Activated CD4-positive, alpha-beta T cell treated with anti-CD3 and anti-CD28 coated beads, Interleukin-2, amount 10 ng/mL, durations not matched to agents 7 days and 5 days (primary cell): Measurements from ENCODE around the gene FUNDC1. TPM values are rescaled to one million over a fixed set of nuclear protein-coding genes. Genes with fewer than 3 reads are reported as not detected.
"Not testable (repeated sequence)": the region's sequence is repeated elsewhere in the genome, so short reads cannot be mapped to it uniquely, and the experiment has no call there.

ENCODE experiments used
- CTCF ChIA-PET: fragments of 350-600 bp; sonication (Branson Sonifier 250); formaldehyde crosslinking; loops from one replicate; lab custom pipeline; 2021; ENCODE audit warnings: antibody characterized with exemption; lab: Charles Lee
- POLR2A ChIA-PET: fragments of 350-600 bp; sonication (Branson Sonifier 250); formaldehyde crosslinking; loops from one replicate; lab custom pipeline; 2021; ENCODE audit warnings: antibody characterized with exemption; lab: Charles Lee
- DNase-seq: peaks from one replicate; pipeline ENCODE4 v3.0.0-alpha.2; 2020
- H3K27ac Mint-ChIP-seq: one replicate; pipeline ENCODE4 v1.8.0; 2021; ENCODE audit warnings: mild to moderate bottlenecking, moderate library complexity, mixed read lengths
- H3K27me3 Mint-ChIP-seq: one replicate; pipeline ENCODE4 v1.8.0; 2021; ENCODE audit warnings: mixed read lengths
- H3K36me3 Mint-ChIP-seq: one replicate; pipeline ENCODE4 v1.8.0; 2021; ENCODE audit warnings: low read depth, mixed read lengths
- H3K4me1 Mint-ChIP-seq: one replicate; pipeline ENCODE4 v1.8.0; 2021; ENCODE audit warnings: mixed read lengths
- H3K4me3 Mint-ChIP-seq: one replicate; pipeline ENCODE4 v1.8.0; 2021; ENCODE audit warnings: mild to moderate bottlenecking, moderate library complexity, mixed read lengths
- H3K9me3 Mint-ChIP-seq: one replicate; pipeline ENCODE4 v1.8.0; 2021; ENCODE audit warnings: mixed read lengths
- total RNA-seq, 2 experiments: library from RNA; stranded (reverse); gene quantifications; one replicate each; pipeline ENCODE4 v1.2.3, GENCODE V29; 2021

FUNDC1 gene
- total RNA-seq, result 10 to 100 TPM; 10.2 to 12.8 TPM

DNA sequence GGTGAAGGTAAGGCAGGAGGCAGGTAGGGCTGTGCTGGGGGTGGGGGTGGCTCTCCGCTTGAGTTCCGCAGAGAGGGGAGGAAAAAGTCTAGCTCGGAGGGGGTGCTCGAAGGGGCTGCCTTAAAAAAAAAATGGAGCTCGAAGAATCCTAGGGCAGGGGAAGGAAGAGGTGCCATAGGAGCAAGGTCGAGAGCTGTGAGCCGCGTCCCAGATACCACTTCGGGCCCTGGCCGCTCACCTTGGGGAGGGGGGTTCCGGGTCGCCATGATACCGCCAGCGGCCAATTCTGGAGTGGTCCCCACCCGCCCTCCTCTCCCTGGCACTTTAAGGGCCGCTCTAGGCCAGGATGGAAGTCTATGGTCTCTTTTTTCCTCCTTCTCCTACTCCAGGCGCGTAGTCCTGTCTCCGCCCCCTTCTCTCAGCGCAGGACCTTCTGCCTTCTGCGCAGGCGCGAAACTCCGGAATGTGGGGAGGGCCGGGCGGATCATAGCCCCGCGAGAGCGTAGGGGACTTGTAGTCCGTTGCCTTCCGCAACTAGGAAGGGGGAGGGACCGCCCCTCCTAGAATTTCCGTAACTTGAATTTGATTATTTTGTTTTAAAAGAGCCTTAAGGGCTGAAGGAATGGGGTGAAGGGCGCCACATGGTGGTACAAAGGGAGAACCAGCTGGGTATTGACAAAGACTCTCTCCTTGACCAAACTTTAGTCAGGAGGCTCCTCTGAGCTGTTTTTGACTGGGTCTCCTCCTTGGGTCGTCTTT is at the start of gene FUNDC1:
Gene FUNDC1 (minus strand): TSS at position 293 of the 759 bp plus-strand sequence. CDS start 27 bp downstream, at position 266.
- Mint-ChIP-seq H3K9me3 (no peaks in the 10 kb centered on the region), H3K27ac (peak within 1 kb of the TSS; percentile 95)
- POLR2A ChIA-PET, result no interaction called here

DNA sequence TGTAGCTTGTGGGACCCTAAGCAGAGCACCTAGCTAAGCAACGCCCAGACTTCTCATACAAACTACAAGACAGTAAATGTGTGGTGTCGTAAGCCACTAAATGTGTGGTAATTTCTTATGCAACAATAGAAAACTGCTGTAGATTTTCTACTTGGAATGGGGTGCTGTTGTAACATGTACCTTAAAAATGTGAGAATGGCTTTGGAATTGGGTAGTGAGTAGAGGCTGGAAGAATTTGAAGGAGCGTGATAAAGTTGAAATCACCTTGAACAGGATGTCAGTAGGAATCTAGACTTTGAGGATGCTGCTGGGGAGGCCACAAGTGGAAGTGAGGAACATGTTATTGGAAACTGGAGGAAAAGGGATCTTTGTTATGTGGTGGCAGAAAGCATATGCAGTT is 43.2 kb upstream of the FUNDC1 start:
- POLR2A ChIA-PET, result no interaction called here
- CTCF ChIA-PET, result no interaction called here

More for the DNA sequence above, at the start of gene FUNDC1:
- no peaks in the 10 kb centered on the region for H3K27me3 Mint-ChIP-seq
- H3K4me1 Mint-ChIP-seq, result peaks cover 22% of the 10 kb centered on the region
- CTCF ChIA-PET, result interaction anchor here (0.5 kb wide), 1 partner anchor 81 kb away, joined by 5 read pairs; no protein-coding TSS in a partner anchor
- H3K4me3 Mint-ChIP-seq, result peak within 1 kb of the TSS; percentile 89
- DNase-seq, result peak; percentile 91
- peaks cover 8% of the 10 kb centered on the region for H3K36me3 Mint-ChIP-seq

GRCh38 chrX:44580466-44580865 is 37.8 kb upstream of the FUNDC1 start:
- no peak for DNase-seq
- ChIA-PET POLR2A (no interaction called here), CTCF (no interaction called here)
- Mint-ChIP-seq H3K27ac (no peak overlapping the region), H3K4me1 (no peaks in the 10 kb centered on the region), H3K36me3 (no peaks in the 10 kb centered on the region), H3K27me3 (no peaks in the 10 kb centered on the region), H3K4me3 (no peak overlapping the region), H3K9me3 (peaks cover 3% of the 10 kb centered on the region)

More for the DNA sequence above, 43.2 kb upstream of the FUNDC1 start:
- no peak for DNase-seq
- Mint-ChIP-seq H3K4me3 (no peak overlapping the region), H3K27ac (no peak overlapping the region), H3K4me1 (no peaks in the 10 kb centered on the region), H3K36me3 (no peaks in the 10 kb centered on the region), H3K27me3 (no peaks in the 10 kb centered on the region), H3K9me3 (peaks cover 3% of the 10 kb centered on the region)

DNA sequence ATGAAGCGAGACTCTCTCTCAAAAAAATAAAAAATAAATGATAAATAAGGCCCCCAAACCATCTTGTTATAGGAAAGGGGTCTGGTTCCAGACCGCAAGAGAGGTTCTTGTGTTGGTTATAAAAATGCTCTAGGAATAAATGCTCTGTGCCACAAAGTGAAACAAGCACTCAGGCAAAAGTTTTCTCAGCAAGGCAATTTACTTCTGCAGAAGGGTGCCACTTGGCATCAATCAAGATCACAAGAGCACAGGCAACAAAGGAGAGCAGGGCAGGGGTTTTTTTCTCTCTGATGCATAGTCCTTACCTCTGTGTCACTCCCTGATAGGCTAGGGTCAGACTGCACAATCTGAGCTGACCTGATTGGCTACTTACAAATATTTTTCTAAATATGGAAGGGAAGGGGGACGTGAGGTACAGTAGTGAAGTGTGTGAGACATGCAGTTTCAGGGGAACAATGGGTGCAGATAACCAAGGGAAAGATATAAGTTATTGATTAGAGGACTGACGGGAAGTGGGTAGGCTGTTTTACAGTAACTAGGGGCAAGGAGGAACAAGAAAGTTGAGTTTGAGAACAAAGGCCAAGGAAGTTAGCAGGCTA is 29.8 kb upstream of the FUNDC1 start:
- CTCF ChIA-PET, result interaction anchor here (0.6 kb wide), 1 partner anchor 240 kb away, joined by 3 read pairs; no protein-coding TSS in a partner anchor
- H3K27me3 Mint-ChIP-seq, result no peaks in the 10 kb centered on the region
- no peaks in the 10 kb centered on the region for H3K36me3 Mint-ChIP-seq
- no peak for DNase-seq
- H3K4me3 Mint-ChIP-seq, result no peak overlapping the region
- H3K9me3 Mint-ChIP-seq, result peaks cover 8% of the 10 kb centered on the region
- no peak overlapping the region for H3K27ac Mint-ChIP-seq
- H3K4me1 Mint-ChIP-seq, result no peaks in the 10 kb centered on the region
- POLR2A ChIA-PET, result no interaction called here

GRCh38 chrX:44570522-44570921 is 27.9 kb upstream of the FUNDC1 start:
- Mint-ChIP-seq H3K36me3 (no peaks in the 10 kb centered on the region), H3K9me3 (peaks cover 8% of the 10 kb centered on the region), H3K4me3 (no peak overlapping the region), H3K27me3 (no peaks in the 10 kb centered on the region), H3K4me1 (no peaks in the 10 kb centered on the region), H3K27ac (no peak overlapping the region)
- CTCF ChIA-PET, result interaction anchor here (0.6 kb wide), 1 partner anchor 119 kb away, joined by 3 read pairs; no protein-coding TSS in a partner anchor
- no peak for DNase-seq
- POLR2A ChIA-PET, result no interaction called here

- no peaks in the 10 kb centered on the region for H3K4me1 Mint-ChIP-seq
- no peak overlapping the region for H3K27ac Mint-ChIP-seq
- CTCF ChIA-PET, result interaction anchor here (0.6 kb wide), 1 partner anchor 218 kb away, joined by 3 read pairs; no protein-coding TSS in a partner anchor
- H3K27me3 Mint-ChIP-seq, result no peaks in the 10 kb centered on the region
- no peak for DNase-seq
- no peaks in the 10 kb centered on the region for H3K36me3 Mint-ChIP-seq
- POLR2A ChIA-PET, result no interaction called here
- peaks cover 6% of the 10 kb centered on the region for H3K9me3 Mint-ChIP-seq
- H3K4me3 Mint-ChIP-seq, result no peak overlapping the region
These were observed 26.5 kb upstream of the FUNDC1 start for GRCh38 chrX:44569122-44569521.

DNA sequence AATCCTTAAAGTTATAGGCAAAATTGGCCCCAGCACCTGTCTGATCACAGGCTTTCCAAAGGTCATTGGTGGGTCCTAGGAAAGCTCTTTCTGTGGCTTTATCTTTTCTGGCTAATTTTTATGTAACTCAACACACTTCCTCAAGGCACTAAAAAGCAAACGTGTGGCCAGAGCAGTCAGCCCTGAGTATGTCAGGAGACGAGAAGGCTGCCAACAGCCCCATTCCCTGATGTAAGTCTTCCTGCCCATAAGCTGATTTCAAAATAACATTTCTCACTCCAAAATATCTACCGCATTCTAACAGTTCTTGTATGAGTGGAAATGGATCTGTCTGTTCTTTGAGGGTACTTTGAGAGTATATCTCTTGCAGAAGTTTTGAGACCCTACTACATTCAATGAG is 25.5 kb upstream of the FUNDC1 start:
- ChIA-PET CTCF (no interaction called here), POLR2A (no interaction called here)
- no peak for DNase-seq
- Mint-ChIP-seq H3K27me3 (no peaks in the 10 kb centered on the region), H3K27ac (no peak overlapping the region), H3K9me3 (peaks cover 6% of the 10 kb centered on the region), H3K4me1 (no peaks in the 10 kb centered on the region), H3K36me3 (no peaks in the 10 kb centered on the region), H3K4me3 (no peak overlapping the region)

- H3K4me3 Mint-ChIP-seq, POLR2A ChIA-PET, H3K9me3 Mint-ChIP-seq, H3K27ac Mint-ChIP-seq, H3K4me1 Mint-ChIP-seq, DNase-seq, CTCF ChIA-PET, H3K36me3 Mint-ChIP-seq, H3K27me3 Mint-ChIP-seq: not testable (repeated sequence)
These were observed 19.2 kb upstream of the FUNDC1 start for GRCh38 chrX:44561896-44562295.

DNA sequence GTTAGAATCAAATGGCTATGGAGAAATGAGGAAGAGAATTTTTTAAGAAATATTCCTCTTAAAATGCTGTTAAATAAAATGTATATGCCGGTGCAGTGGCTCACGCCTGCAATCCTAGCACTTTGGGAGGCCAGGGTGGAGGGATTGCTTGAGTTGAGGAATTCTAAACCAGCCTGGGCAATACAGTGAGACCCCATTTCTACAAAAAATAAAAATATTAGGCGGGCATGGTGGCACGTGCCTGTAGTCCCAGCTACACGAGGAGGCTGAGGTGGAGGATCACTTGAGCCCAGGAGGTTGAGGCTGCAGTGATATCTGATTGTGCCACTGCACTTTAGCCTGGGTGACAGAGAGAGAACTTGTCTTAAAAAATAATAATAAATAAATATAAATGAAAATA is 7.9 kb upstream of the FUNDC1 start:
- Mint-ChIP-seq H3K4me3 (no peak overlapping the region), H3K4me1 (no peaks in the 10 kb centered on the region), H3K9me3 (no peaks in the 10 kb centered on the region), H3K27me3 (no peaks in the 10 kb centered on the region), H3K27ac (no peak overlapping the region), H3K36me3 (no peaks in the 10 kb centered on the region)
- ChIA-PET POLR2A (no interaction called here), CTCF (no interaction called here)
- no peak for DNase-seq

GRCh38 chrX:44545454-44545853 is 2.8 kb upstream of the FUNDC1 start:
- H3K4me3 Mint-ChIP-seq, H3K27ac Mint-ChIP-seq, H3K36me3 Mint-ChIP-seq, H3K27me3 Mint-ChIP-seq, POLR2A ChIA-PET, H3K9me3 Mint-ChIP-seq, DNase-seq: not testable (repeated sequence)
- CTCF ChIA-PET, result interaction anchor here (0.6 kb wide), 1 partner anchor 10 kb away, joined by 3 read pairs; no protein-coding TSS in a partner anchor
- peaks cover 18% of the 10 kb centered on the region for H3K4me1 Mint-ChIP-seq

GRCh38 chrX:44544036-44544435 is 1.4 kb upstream of the FUNDC1 start:
- Mint-ChIP-seq H3K27ac (peak overlapping the region; percentile 36), H3K9me3 (no peaks in the 10 kb centered on the region), H3K36me3 (no peaks in the 10 kb centered on the region), H3K27me3 (no peaks in the 10 kb centered on the region), H3K4me1 (peaks cover 22% of the 10 kb centered on the region), H3K4me3 (no peak overlapping the region)
- POLR2A ChIA-PET, result no interaction called here
- CTCF ChIA-PET, result no interaction called here
- DNase-seq, result no peak

DNA sequence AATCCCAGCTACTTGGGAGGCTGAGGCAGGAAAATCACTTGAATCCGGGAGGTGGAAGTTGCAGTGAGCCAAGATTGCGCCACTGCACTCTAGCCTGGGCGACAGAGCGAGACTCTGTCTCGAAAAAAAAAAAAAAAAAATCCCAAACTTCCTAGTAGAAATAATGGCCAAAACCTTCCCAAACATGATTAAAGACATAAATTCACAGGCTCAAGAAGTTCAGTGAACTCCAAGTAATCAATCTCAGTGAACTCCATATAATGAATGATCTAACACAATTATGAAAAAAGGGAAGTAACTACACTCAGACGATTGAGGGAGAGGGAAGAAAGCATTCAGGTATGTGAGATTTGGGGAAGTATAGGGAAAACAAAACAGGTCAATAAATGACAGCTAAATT is 6.5 kb downstream of the FUNDC1 start:
- CTCF ChIA-PET, result no interaction called here
- H3K4me3 Mint-ChIP-seq, result no peak overlapping the region
- H3K4me1 Mint-ChIP-seq, result peaks cover 9% of the 10 kb centered on the region
- no peaks in the 10 kb centered on the region for H3K27me3 Mint-ChIP-seq
- H3K9me3 Mint-ChIP-seq, result no peaks in the 10 kb centered on the region
- H3K27ac Mint-ChIP-seq, result no peak overlapping the region
- peaks cover 19% of the 10 kb centered on the region for H3K36me3 Mint-ChIP-seq
- POLR2A ChIA-PET, result no interaction called here
- no peak for DNase-seq

- H3K27me3 Mint-ChIP-seq, result no peaks in the 10 kb centered on the region
- H3K4me3 Mint-ChIP-seq, result no peak overlapping the region
- no peak for DNase-seq
- H3K36me3 Mint-ChIP-seq, result peaks cover 4% of the 10 kb centered on the region
- ChIA-PET CTCF (no interaction called here), POLR2A (no interaction called here)
- H3K4me1 Mint-ChIP-seq, result no peaks in the 10 kb centered on the region
- no peaks in the 10 kb centered on the region for H3K9me3 Mint-ChIP-seq
- H3K27ac Mint-ChIP-seq, result no peak overlapping the region
These were observed 13.3 kb downstream of the FUNDC1 start for GRCh38 chrX:44529310-44529709.
